ENCODE data around the gene SRSF11. TPM values are rescaled to one million over a fixed set of nuclear protein-coding genes. Genes with fewer than 3 reads are reported as not detected.

The SRSF11 gene
- total RNA-seq, 1 donor from 2014 or later: 73.2 TPM

DNA sequence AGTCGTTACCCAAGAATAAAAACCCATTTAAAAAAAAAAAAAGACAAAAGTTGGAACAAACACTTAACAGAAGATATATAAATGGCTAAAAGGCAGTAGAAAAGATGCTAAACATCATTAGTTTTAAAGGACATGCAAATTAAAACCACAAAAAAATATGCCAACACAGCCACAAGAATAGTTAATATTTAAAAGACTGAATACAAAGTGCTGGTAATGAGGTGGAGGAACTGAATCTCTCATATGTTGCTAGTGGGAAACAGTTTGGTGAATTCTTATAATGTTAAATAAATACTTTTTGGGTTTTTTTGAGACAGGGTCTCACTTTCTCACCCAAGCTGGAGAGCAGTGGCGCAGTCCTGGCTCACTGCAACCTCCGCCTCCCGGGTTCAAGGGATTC, 25.8 kb upstream of the SRSF11 start:
- peak overlapping the region; percentile 3 for H3K4me3 ChIP-seq (ENCODE audit: low read depth, low read length)
- no peak for DNase-seq (ENCODE audit: low read depth)

DNA sequence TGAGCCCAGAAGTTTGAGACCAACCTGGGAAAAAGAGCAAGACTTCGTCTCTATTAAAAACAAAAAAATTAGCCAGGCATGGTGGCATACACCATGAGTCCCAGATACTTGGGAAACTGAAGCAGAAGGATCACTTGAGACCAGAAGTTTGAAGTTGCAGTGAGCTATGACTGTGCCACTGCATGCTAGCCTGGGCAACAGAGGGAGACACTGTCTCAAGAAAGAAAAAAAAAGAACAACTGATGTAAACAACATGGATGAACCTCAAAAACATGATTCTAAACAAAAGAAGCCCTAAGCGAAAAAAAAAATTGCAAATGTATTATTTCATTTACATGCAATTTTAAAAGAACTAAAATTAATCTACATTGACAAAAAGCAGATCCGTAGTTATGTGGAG, 24.8 kb upstream of the SRSF11 start:
- no peak overlapping the region for H3K4me3 ChIP-seq (ENCODE audit: low read depth, low read length)
- TF ChIP-seq, protein P1, sequence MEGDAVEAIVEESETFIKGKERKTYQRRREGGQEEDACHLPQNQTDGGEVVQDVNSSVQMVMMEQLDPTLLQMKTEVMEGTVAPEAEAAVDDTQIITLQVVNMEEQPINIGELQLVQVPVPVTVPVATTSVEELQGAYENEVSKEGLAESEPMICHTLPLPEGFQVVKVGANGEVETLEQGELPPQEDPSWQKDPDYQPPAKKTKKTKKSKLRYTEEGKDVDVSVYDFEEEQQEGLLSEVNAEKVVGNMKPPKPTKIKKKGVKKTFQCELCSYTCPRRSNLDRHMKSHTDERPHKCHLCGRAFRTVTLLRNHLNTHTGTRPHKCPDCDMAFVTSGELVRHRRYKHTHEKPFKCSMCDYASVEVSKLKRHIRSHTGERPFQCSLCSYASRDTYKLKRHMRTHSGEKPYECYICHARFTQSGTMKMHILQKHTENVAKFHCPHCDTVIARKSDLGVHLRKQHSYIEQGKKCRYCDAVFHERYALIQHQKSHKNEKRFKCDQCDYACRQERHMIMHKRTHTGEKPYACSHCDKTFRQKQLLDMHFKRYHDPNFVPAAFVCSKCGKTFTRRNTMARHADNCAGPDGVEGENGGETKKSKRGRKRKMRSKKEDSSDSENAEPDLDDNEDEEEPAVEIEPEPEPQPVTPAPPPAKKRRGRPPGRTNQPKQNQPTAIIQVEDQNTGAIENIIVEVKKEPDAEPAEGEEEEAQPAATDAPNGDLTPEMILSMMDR (conservative IDR thresholded peaks at IDR 0.05; ENCODE audit: low read depth, low read length): no peak
- DNase-seq (ENCODE audit: low read depth): no peak

More for the DNA sequence above, 25.8 kb upstream of the SRSF11 start:
- TF ChIP-seq, protein P1 (conservative IDR thresholded peaks at IDR 0.05; ENCODE audit: low read depth, low read length): no peak

DNA sequence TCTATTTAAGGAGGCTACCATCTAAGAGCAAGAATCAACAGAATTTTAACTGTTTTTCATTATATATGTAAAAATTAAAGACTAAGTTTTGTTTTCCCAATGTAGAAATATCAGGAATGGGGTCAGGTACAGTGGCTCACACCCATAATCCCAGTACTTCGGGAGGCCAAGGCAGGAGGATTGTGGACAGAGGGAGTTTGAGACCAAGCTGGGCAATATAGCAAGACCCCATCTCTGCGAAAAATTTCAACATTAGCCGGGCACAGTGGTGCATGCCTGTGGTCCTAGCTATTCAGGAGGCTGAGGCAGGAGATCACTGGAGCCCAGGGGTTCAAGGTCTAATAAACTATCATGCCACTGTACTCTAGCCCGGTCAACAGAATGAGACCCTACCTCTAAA, 21.1 kb upstream of the SRSF11 start:
- no peak overlapping the region for H3K4me3 ChIP-seq (ENCODE audit: low read depth, low read length)
- TF ChIP-seq, protein P1 (conservative IDR thresholded peaks at IDR 0.05; ENCODE audit: low read depth, low read length): no peak
- DNase-seq (ENCODE audit: low read depth): no peak

DNA sequence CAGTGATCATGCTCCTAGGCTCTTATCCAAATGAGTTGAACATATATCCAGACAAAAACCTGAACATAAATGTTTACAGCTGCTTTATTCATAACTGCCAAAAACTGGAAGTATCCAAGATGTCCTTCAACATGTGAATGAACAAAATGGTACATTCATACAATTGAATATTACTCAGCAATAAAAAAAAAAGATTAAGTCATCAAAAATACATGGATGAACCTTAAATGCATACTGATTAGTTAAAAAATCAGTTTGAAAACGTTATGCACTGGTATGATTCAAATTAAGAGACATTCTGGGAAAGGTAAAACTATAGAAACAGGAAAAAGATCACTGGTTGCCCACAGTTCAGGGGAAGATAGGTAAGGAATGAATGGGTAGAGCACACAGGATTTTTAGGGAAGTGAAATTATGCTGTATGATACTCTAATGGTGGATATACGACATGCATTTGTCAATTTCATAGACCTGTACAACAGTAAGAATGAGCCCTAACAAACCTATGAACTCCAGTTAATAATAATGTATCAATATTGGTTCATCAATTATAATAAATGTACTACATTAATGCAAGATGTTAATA, 18.9 kb upstream of the SRSF11 start:
- DNase-seq (ENCODE audit: low read depth): no peak
- TF ChIP-seq, protein P1 (conservative IDR thresholded peaks at IDR 0.05; ENCODE audit: low read depth, low read length): no peak
- no peak overlapping the region for H3K4me3 ChIP-seq (ENCODE audit: low read depth, low read length)

DNA sequence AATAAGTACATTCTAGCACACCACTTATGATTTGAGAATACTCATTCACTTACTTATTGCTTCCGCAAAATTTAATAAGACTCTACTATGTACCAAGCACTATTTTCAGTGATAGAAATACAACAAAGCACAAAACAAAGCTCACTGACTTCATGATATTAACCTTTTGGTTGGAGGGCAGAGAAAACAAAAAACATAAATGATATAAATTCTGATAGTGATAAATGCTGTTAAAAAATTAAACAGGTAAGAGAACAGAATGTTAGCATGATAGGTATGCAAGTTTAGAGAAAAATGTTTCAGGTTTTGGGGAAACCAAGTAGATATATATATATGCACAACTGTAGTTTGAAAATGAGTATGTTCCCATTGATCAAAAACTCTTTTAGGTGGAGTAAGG, 17.0 kb upstream of the SRSF11 start:
- TF ChIP-seq, protein P1 (conservative IDR thresholded peaks at IDR 0.05; ENCODE audit: low read depth, low read length): no peak
- DNase-seq (ENCODE audit: low read depth): no peak
- H3K4me3 ChIP-seq (ENCODE audit: low read depth, low read length): peak overlapping the region; percentile 96

DNA sequence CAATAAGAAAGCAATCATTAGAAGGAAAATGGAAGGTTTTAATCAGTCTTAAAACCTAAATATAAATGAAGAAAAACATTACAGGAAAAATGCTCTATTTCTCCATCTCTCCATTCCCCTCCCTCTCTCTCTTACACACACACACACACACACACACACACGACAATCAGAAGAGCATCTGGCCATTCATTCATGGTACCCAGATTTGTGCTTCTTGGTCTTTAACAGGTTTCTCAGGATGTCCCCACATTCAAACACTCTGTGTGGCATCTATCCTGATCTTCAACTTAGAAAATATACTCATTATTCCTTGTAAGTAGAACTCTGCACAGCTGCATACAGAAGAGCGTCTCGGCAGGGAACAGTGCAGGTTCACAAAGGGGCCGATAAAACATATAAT, 16.6 kb upstream of the SRSF11 start:
- peak overlapping the region; percentile 96 for H3K4me3 ChIP-seq (ENCODE audit: low read depth, low read length)
- TF ChIP-seq, protein P1 (conservative IDR thresholded peaks at IDR 0.05; ENCODE audit: low read depth, low read length): no peak
- no peak for DNase-seq (ENCODE audit: low read depth)

DNA sequence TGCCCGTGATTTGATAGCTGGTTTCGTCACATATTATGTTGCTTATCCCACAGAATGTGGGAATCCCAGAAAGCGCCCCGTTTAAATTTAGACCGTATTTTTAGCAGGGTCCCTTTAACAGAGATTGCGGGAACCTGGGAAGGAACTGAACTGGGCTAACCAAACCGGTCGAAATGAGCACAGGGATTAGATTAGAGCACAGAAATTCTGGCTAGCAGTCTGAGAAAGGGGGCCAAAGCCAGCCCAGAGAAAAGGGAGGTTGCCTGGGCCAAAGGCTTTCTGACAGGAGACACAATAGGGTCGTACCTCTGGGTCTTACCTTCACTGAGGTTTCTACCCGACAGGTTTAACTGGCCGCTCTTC, 16.1 kb upstream of the SRSF11 start:
- peak overlapping the region; percentile 96 for H3K4me3 ChIP-seq (ENCODE audit: low read depth, low read length)
- TF ChIP-seq, protein P1 (conservative IDR thresholded peaks at IDR 0.05; ENCODE audit: low read depth, low read length): no peak
- no peak for DNase-seq (ENCODE audit: low read depth)

Data from epithelial cell of proximal tubule (primary cell).